ENCODE results near the gene DYNC1I1.

Gene DYNC1I1

GRCh38 chr7:95772771-95773581 is 622 bp downstream of the DYNC1I1 start:
- FAIRE-seq: no peak
- TF ChIP-seq POLR2A (IDR thresholded peaks at IDR 0.05; ENCODE audit: low read depth, low read length): no peak
- no peak for DNase-seq (ENCODE audit: insufficient read length, low spot score)

- FAIRE-seq (no peak), DNase-seq (ENCODE audit: insufficient read length, low spot score) (no peak)
- no peak for TF ChIP-seq POLR2A (IDR thresholded peaks at IDR 0.05; ENCODE audit: low read depth, low read length)
These were observed 4.3 kb downstream of the DYNC1I1 start for GRCh38 chr7:95776561-95777185.

- FAIRE-seq (no peak), DNase-seq (ENCODE audit: insufficient read length, low spot score) (no peak)
- no peak for TF ChIP-seq POLR2A (IDR thresholded peaks at IDR 0.05; ENCODE audit: low read depth, low read length)
These were observed 4.9 kb downstream of the DYNC1I1 start for GRCh38 chr7:95777269-95777668.

GRCh38 chr7:95780665-95781064 is 8.3 kb downstream of the DYNC1I1 start:
- DNase-seq (ENCODE audit: insufficient read length, low spot score) (no peak), FAIRE-seq (no peak)
- no peak for TF ChIP-seq POLR2A (IDR thresholded peaks at IDR 0.05; ENCODE audit: low read depth, low read length)

GRCh38 chr7:95781961-95782586 is 9.7 kb downstream of the DYNC1I1 start:
- DNase-seq (ENCODE audit: insufficient read length, low spot score) (no peak), FAIRE-seq (no peak)
- no peak for TF ChIP-seq POLR2A (IDR thresholded peaks at IDR 0.05; ENCODE audit: low read depth, low read length)

GRCh38 chr7:95784796-95785195 is 12.4 kb downstream of the DYNC1I1 start:
- no peak for TF ChIP-seq POLR2A (IDR thresholded peaks at IDR 0.05; ENCODE audit: low read depth, low read length)
- FAIRE-seq (no peak), DNase-seq (ENCODE audit: insufficient read length, low spot score) (no peak)

GRCh38 chr7:95788258-95788657 is 15.9 kb downstream of the DYNC1I1 start:
- DNase-seq (ENCODE audit: insufficient read length, low spot score) (no peak), FAIRE-seq (no peak)
- TF ChIP-seq POLR2A (IDR thresholded peaks at IDR 0.05; ENCODE audit: low read depth, low read length): no peak

- no peak for FAIRE-seq
- no peak for TF ChIP-seq POLR2A (IDR thresholded peaks at IDR 0.05; ENCODE audit: low read depth, low read length)
These were observed 16.5 kb downstream of the DYNC1I1 start for GRCh38 chr7:95788884-95789283.

GRCh38 chr7:95793658-95794057 is 21.3 kb downstream of the DYNC1I1 start:
- DNase-seq (ENCODE audit: insufficient read length, low spot score): no peak
- TF ChIP-seq POLR2A (IDR thresholded peaks at IDR 0.05; ENCODE audit: low read depth, low read length): no peak
- FAIRE-seq: no peak

More at GRCh38 chr7:95788884-95789283, 16.5 kb downstream of the DYNC1I1 start:
- DNase-seq (ENCODE audit: insufficient read length, low spot score): no peak

- FAIRE-seq: no peak
- DNase-seq (ENCODE audit: insufficient read length, low spot score): no peak
These were observed 22.7 kb downstream of the DYNC1I1 start for GRCh38 chr7:95794917-95795515.

GRCh38 chr7:95796617-95797016 is 24.3 kb downstream of the DYNC1I1 start:
- no peak for TF ChIP-seq POLR2A (IDR thresholded peaks at IDR 0.05; ENCODE audit: low read depth, low read length)
- no peak for FAIRE-seq
- DNase-seq (ENCODE audit: insufficient read length, low spot score): no peak

More at GRCh38 chr7:95794917-95795515, 22.7 kb downstream of the DYNC1I1 start:
- TF ChIP-seq POLR2A (IDR thresholded peaks at IDR 0.05; ENCODE audit: low read depth, low read length): no peak

- no peak for DNase-seq (ENCODE audit: insufficient read length, low spot score)
- FAIRE-seq: no peak
- no peak for TF ChIP-seq POLR2A (IDR thresholded peaks at IDR 0.05; ENCODE audit: low read depth, low read length)
These were observed 26.1 kb downstream of the DYNC1I1 start for GRCh38 chr7:95798401-95798930.

GRCh38 chr7:95800787-95801186 is 28.4 kb downstream of the DYNC1I1 start:
- FAIRE-seq (no peak), DNase-seq (ENCODE audit: insufficient read length, low spot score) (no peak)
- no peak for TF ChIP-seq POLR2A (IDR thresholded peaks at IDR 0.05; ENCODE audit: low read depth, low read length)

GRCh38 chr7:95802270-95802669 is 29.9 kb downstream of the DYNC1I1 start:
- no peak for TF ChIP-seq POLR2A (IDR thresholded peaks at IDR 0.05; ENCODE audit: low read depth, low read length)
- FAIRE-seq: no peak

More at GRCh38 chr7:95802270-95802669, 29.9 kb downstream of the DYNC1I1 start:
- no peak for DNase-seq (ENCODE audit: insufficient read length, low spot score)
